ENCODE measurements around the gene BIRC2. TPM values are rescaled to one million over a fixed set of nuclear protein-coding genes. Genes with fewer than 3 reads are reported as not detected.

The BIRC2 gene
- total and polyA plus RNA-seq, 4 donors = 14.1 to 46.7 (median 29.5) TPM

- Histone ChIP-seq H3K4me1 (ENCODE audit: control insufficient read depth in 4 of 4, insufficient read depth in 4 of 4, low read length in 3 of 4) (peaks cover 0 to 6% (median 2%) of the 10 kb centered on the region in 4 donors), H3K36me3 (ENCODE audit: control insufficient read depth in 4 of 4, insufficient read depth in 3 of 4, low read depth in 1 of 4, low read length in 3 of 4) (peaks cover 0 to 3% (median 1%) of the 10 kb centered on the region in 4 donors), H3K9me3 (ENCODE audit: control insufficient read depth in 4 of 4, low read length in 3 of 4) (no peaks in the 10 kb centered on the region), H3K9ac (ENCODE audit: low read depth in 1 of 2, low read length in 2 of 2) (no peak overlapping the region), H3K27me3 (ENCODE audit: control insufficient read depth in 4 of 4, insufficient read depth in 4 of 4, low read length in 3 of 4) (no peaks in the 10 kb centered on the region), H3K27ac (ENCODE audit: low read depth in 1 of 2, low read length in 2 of 2) (no peak overlapping the region), H3K4me3 (ENCODE audit: low read depth in 1 of 3, low read length in 3 of 3) (no peak overlapping the region)
- no peak for TF ChIP-seq JUND (IDR thresholded peaks at IDR 0.05)
- TF ChIP-seq ZBTB33 (IDR thresholded peaks at IDR 0.05) = no peak
- no peak for TF ChIP-seq FOXA1 (IDR thresholded peaks at IDR 0.05)
- no peak for TF ChIP-seq EGR1 (IDR thresholded peaks at IDR 0.05; ENCODE audit: low read depth in 2 of 2)
- no peak for TF ChIP-seq YY1 (IDR thresholded peaks at IDR 0.05)
- TF ChIP-seq CTCF (IDR thresholded peaks at IDR 0.05; ENCODE audit: low read depth, low read length, missing input control) = no peak
- TF ChIP-seq NR2F2 (IDR thresholded peaks at IDR 0.05) = no peak
- TF ChIP-seq HNF4A (conservative IDR thresholded peaks at IDR 0.05) = no peak
- no peak for TF ChIP-seq RXRA (IDR thresholded peaks at IDR 0.05)
- no peak for TF ChIP-seq FOXA2 (IDR thresholded peaks at IDR 0.05)
- TF ChIP-seq RAD21 (IDR thresholded peaks at IDR 0.05) = no peak
- TF ChIP-seq SP1 (IDR thresholded peaks at IDR 0.05) = no peak
- no peak for TF ChIP-seq MAX (IDR thresholded peaks at IDR 0.05)
- no peak for TF ChIP-seq REST (IDR thresholded peaks at IDR 0.05)
- DNase-seq (ENCODE audit: low spot score) = no peak
- 96% methylated on average over 1 of the region's 1 CpG for WGBS
Observed at GRCh38 chr11:102423936-102424335, 76.9 kb downstream of the BIRC2 start.

- H3K4me3 ChIP-seq (ENCODE audit: low read depth in 1 of 3, low read length in 3 of 3) = no peak overlapping the region
- H3K4me1 ChIP-seq (ENCODE audit: control insufficient read depth in 4 of 4, insufficient read depth in 4 of 4, low read length in 3 of 4) = peaks cover 0 to 18% (median 10%) of the 10 kb centered on the region in 4 donors
- H3K9ac ChIP-seq (ENCODE audit: low read depth in 1 of 2, low read length in 2 of 2) = no peak overlapping the region
- TF ChIP-seq TAF1 (conservative IDR thresholded peaks at IDR 0.05) (no peak), JUND (IDR thresholded peaks at IDR 0.05) (no peak), GABPA (IDR thresholded peaks at IDR 0.05 in 1 of 2, conservative IDR thresholded peaks at IDR 0.05 in 1 of 2) (no peak), ATF3 (IDR thresholded peaks at IDR 0.05) (no peak), CTCF (IDR thresholded peaks at IDR 0.05; ENCODE audit: low read depth, low read length, missing input control) (no peak)
- no peak for DNase-seq (ENCODE audit: low spot score)
- H3K36me3 ChIP-seq (ENCODE audit: control insufficient read depth in 4 of 4, insufficient read depth in 3 of 4, low read depth in 1 of 4, low read length in 3 of 4) = peaks cover 0 to 4% (median 1%) of the 10 kb centered on the region in 4 donors
- WGBS = 84% methylated on average over 2 of the region's 2 CpGs
- no peaks in the 10 kb centered on the region for H3K27me3 ChIP-seq (ENCODE audit: control insufficient read depth in 4 of 4, insufficient read depth in 4 of 4, low read length in 3 of 4)
- no peaks in the 10 kb centered on the region for H3K9me3 ChIP-seq (ENCODE audit: control insufficient read depth in 4 of 4, low read length in 3 of 4)
- no peak overlapping the region for H3K27ac ChIP-seq (ENCODE audit: low read depth in 1 of 2, low read length in 2 of 2)
Observed at GRCh38 chr11:102426000-102426399, 79.0 kb downstream of the BIRC2 start.

Measured in liver (tissue), 9 donors.